ENCODE data around the gene LGALS9.

DNA sequence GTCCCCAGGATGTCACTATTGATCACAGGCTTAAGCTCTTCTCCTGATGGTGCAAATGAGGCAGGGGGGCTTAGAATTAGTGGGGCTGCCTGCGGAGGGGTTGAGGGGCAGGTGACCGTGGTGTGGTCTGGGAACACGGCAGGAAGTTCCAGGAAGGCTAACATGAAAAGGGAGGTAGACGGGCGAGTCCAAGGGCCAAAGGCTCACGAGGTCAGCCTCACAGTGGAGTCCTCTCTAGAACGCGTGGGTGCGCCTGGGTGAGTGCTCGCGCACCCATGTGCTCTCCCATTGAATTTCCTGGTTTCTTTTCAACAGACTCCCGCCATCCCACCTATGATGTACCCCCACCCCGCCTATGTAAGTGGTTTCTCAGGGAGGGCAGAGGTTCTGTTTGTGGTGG is 15.2 kb downstream of the LGALS9 start:
- TF ChIP-seq, protein P1, sequence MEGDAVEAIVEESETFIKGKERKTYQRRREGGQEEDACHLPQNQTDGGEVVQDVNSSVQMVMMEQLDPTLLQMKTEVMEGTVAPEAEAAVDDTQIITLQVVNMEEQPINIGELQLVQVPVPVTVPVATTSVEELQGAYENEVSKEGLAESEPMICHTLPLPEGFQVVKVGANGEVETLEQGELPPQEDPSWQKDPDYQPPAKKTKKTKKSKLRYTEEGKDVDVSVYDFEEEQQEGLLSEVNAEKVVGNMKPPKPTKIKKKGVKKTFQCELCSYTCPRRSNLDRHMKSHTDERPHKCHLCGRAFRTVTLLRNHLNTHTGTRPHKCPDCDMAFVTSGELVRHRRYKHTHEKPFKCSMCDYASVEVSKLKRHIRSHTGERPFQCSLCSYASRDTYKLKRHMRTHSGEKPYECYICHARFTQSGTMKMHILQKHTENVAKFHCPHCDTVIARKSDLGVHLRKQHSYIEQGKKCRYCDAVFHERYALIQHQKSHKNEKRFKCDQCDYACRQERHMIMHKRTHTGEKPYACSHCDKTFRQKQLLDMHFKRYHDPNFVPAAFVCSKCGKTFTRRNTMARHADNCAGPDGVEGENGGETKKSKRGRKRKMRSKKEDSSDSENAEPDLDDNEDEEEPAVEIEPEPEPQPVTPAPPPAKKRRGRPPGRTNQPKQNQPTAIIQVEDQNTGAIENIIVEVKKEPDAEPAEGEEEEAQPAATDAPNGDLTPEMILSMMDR (IDR thresholded peaks at IDR 0.05) = no peak
- no peak for TF ChIP-seq POLR2A (IDR thresholded peaks at IDR 0.05)

All from adrenal gland (tissue), 5 donors.